Ishikawa (cell line): ENCODE results near the gene ATF6.

Experiments used
- CEBPB ChIP-seq: IDR thresholded peaks from 2 replicates; pipeline ENCODE4 v1.6.1; 2012
- EGR1 ChIP-seq: IDR thresholded peaks from 2 replicates; pipeline ENCODE4 v1.6.1; 2012
- EP300 ChIP-seq: IDR thresholded peaks from 2 replicates; pipeline ENCODE4 v1.6.1; 2012; ENCODE audit warnings: borderline replicate concordance
- NFIC ChIP-seq: IDR thresholded peaks from 2 replicates; pipeline ENCODE4 v1.6.1; 2012
- RAD21 ChIP-seq: IDR thresholded peaks from 2 replicates; pipeline ENCODE4 v1.6.1; 2012; ENCODE audit warnings: low read depth
- TAF1 ChIP-seq: IDR thresholded peaks from 2 replicates; pipeline ENCODE4 v1.6.1; 2012; ENCODE audit warnings: low read depth, mild to moderate bottlenecking
- TCF12 ChIP-seq: IDR thresholded peaks from 2 replicates; pipeline ENCODE4 v1.6.1; 2012; ENCODE audit warnings: low read depth
- TF ChIP-seq, protein P1 (sequence below): IDR thresholded peaks from 2 replicates; pipeline ENCODE4 v1.6.1; 2012; ENCODE audit warnings: low read depth, mild to moderate bottlenecking
- TF ChIP-seq, protein P2 (sequence below): IDR thresholded peaks from 2 replicates; pipeline ENCODE4 v1.6.1; 2012

DNA sequence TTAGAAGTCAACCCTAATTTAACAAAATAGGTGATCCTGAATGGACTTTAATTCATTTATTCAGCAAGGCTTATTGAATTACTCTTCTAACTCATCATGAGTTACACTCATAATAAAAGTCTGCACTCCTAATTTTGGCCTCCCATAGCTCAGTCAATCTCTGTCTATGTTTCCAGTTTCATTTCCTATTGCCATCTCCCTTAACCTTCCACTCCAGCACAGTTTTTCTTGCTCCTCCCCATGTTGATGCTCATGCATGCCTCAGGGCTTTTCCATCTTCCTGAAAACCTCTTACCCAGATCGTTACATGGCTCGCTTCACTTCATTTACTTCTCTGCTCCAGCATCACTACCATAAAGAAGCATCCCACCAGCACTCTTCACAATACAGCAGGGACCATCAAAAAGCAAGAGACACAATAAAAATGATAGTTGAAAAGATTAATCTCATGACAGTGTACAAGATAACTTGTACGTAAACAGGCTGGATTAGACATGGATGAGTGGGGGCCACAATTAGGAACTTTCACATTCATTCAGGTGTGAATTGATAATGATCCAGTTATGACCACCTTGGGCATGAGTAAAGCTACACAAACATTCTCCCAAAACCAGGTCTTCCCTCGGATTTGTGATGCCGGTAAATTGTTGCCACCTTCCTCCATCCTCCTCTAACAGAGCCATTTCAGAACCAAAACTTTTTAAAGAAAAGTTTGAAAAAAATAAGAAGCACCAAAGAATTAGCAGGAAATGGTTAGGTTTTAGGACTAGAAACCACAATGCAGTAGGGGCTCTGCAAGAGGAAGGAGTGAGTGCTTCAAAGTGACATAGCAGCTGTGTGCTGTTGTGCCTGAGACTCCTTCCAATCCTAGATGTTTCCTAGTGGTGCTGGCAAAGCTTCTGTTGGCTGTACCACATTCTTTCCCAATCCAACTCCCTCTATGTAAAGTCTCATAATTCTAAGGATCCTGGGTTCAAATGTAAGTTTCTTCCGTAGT, 167.8 kb downstream of the ATF6 start:
- TF ChIP-seq, protein P1, sequence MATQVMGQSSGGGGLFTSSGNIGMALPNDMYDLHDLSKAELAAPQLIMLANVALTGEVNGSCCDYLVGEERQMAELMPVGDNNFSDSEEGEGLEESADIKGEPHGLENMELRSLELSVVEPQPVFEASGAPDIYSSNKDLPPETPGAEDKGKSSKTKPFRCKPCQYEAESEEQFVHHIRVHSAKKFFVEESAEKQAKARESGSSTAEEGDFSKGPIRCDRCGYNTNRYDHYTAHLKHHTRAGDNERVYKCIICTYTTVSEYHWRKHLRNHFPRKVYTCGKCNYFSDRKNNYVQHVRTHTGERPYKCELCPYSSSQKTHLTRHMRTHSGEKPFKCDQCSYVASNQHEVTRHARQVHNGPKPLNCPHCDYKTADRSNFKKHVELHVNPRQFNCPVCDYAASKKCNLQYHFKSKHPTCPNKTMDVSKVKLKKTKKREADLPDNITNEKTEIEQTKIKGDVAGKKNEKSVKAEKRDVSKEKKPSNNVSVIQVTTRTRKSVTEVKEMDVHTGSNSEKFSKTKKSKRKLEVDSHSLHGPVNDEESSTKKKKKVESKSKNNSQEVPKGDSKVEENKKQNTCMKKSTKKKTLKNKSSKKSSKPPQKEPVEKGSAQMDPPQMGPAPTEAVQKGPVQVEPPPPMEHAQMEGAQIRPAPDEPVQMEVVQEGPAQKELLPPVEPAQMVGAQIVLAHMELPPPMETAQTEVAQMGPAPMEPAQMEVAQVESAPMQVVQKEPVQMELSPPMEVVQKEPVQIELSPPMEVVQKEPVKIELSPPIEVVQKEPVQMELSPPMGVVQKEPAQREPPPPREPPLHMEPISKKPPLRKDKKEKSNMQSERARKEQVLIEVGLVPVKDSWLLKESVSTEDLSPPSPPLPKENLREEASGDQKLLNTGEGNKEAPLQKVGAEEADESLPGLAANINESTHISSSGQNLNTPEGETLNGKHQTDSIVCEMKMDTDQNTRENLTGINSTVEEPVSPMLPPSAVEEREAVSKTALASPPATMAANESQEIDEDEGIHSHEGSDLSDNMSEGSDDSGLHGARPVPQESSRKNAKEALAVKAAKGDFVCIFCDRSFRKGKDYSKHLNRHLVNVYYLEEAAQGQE: no peak
- no peak for TF ChIP-seq EGR1
- TF ChIP-seq EP300: no peak
- TF ChIP-seq TCF12: no peak
- no peak for TF ChIP-seq CEBPB
- TF ChIP-seq, protein P2, sequence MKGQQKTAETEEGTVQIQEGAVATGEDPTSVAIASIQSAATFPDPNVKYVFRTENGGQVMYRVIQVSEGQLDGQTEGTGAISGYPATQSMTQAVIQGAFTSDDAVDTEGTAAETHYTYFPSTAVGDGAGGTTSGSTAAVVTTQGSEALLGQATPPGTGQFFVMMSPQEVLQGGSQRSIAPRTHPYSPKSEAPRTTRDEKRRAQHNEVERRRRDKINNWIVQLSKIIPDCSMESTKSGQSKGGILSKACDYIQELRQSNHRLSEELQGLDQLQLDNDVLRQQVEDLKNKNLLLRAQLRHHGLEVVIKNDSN: no peak
- no peak for TF ChIP-seq RAD21
- TF ChIP-seq TAF1: no peak
- TF ChIP-seq NFIC: no peak
